Measurements from ENCODE around the gene PCDH9.

DNA sequence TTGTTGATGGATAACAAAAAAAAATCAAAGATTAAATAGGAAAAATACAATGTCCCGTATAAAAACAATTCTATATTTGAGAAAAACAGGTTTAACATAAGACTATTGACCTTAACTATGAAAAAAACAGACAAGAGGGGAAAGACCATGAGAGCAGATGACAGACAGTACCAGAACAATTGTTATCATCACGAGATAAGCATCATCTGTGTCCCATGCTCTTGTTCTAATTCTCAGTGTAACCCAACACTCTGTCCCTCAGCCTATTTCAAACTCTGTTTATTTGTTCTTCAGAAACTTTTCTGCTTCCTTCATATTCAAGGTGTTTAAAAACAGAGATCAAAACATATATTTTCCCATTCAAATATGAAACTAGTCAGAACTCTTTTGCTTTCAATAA, 216.4 kb downstream of the PCDH9 start:
- TF ChIP-seq CTCF (IDR thresholded peaks at IDR 0.05; ENCODE audit: low read length) (no peak), EZH2 (IDR thresholded peaks at IDR 0.05; ENCODE audit: borderline replicate concordance, low read length) (no peak)

Measured in OCI-LY1 (cell line).